K562 (cell line): Measurements from ENCODE around the gene PALLD. TPM values are rescaled to one million over a fixed set of nuclear protein-coding genes. Genes with fewer than 3 reads are reported as not detected.
A peak's percentile ranks its signal among the peaks of the same experiment; 100 is the strongest.

ENCODE experiments used
- ATAC-seq: fragments of 200-7000 bp; cut with Tn5 transposase; 3 replicates; pipeline ENCODE4 v1.9.1; 2020; ENCODE audit warnings: moderate library complexity
- BruUV-seq: library from RNA; stranded (reverse); fragments of 400-500 nt; replicated peaks from 2 replicates; lab custom pipeline; 2021; lab: Mats Ljungman, UMichigan
- CTCF ChIA-PET: fragments of 300-600 bp; formaldehyde crosslinking; extraction: SDS; loops from one replicate; lab custom pipeline; 2021; ENCODE audit warnings: low intra/inter-chr PET ratio; lab: Yijun Ruan, JAX
- POLR2A ChIA-PET: fragments of 300-600, 350-650 bp; sonication (Branson Sonifier 250); formaldehyde crosslinking; extraction: SDS; loops from one replicate; lab custom pipeline; 2021; ENCODE audit warnings: antibody characterized with exemption, inconsistent platforms; lab: Yijun Ruan, JAX
- DNase-seq, 4 experiments: peaks; one replicate each; pipeline versions ENCODE4 v3.0.0 to v3.0.0-alpha.2; 2011 to 2018; ENCODE audit warnings: low spot score in 3 of 4, mixed read lengths in 3 of 4; ENCODE audit errors: extremely low read depth in 1 of 4
- FAIRE-seq: peaks from 2 replicates; lab custom pipeline; 2011; peaks lifted over from hg19 to GRCh38; lab: Jason Lieb, UNC
- H2AFZ ChIP-seq: 2 replicates; pipeline ENCODE4 v1.6.0; 2011; ENCODE audit warnings: low read depth, low read length, control low read depth, inconsistent platforms
- H3K27ac ChIP-seq: fragments of 200-600 bp; 3 replicates; pipeline ENCODE4 v1.8.0; 2011; ENCODE audit warnings: low read depth, mild to moderate bottlenecking, control low read depth, inconsistent platforms, low read length, moderate library complexity, mixed read lengths; ENCODE audit errors: extremely low read depth
- H3K27me3 ChIP-seq, 2 experiments: fragments of 300-600 bp in 1 of 2; 2 replicates in 1 of 2; 3 replicates in 1 of 2; pipeline versions ENCODE4 v1.6.0 to v1.8.0; 2011; ENCODE audit warnings: inconsistent platforms in 2 of 2, low read length in 2 of 2, mild to moderate bottlenecking in 1 of 2, mixed read lengths in 1 of 2, moderate library complexity in 1 of 2; ENCODE audit not compliant: control insufficient read depth in 2 of 2, insufficient read depth in 2 of 2
- H3K36me3 ChIP-seq: fragments of 300-600 bp; 3 replicates; pipeline ENCODE4 v1.8.0; 2011; ENCODE audit warnings: mild to moderate bottlenecking, low read length, inconsistent platforms; ENCODE audit not compliant: control insufficient read depth, insufficient read depth
- H3K4me1 ChIP-seq, 2 experiments: fragments of 200-600 bp in 1 of 2; replicated peaks in 1 of 2; 2 replicates in 1 of 2; 3 replicates in 1 of 2; pipeline versions ENCODE4 v1.5.1 to v1.8.0; 2011; ENCODE audit warnings: inconsistent platforms in 2 of 2, low read length in 2 of 2, mild to moderate bottlenecking in 1 of 2, mixed read lengths in 1 of 2, moderate library complexity in 1 of 2; ENCODE audit not compliant: control insufficient read depth in 2 of 2, insufficient read depth in 2 of 2
- H3K4me2 ChIP-seq: 2 replicates; pipeline ENCODE4 v1.6.1; 2011; ENCODE audit warnings: low read length, control low read depth, inconsistent platforms, mixed read lengths; ENCODE audit not compliant: insufficient read depth
- H3K4me3 ChIP-seq: fragments of 200-600 bp; sonication (generic), shearing (Covaris generic); 2 replicates; pipeline ENCODE4 v1.5.1; 2016; ENCODE audit warnings: control low read depth, inconsistent platforms
- H3K79me2 ChIP-seq: fragments of 200-600 bp; 3 replicates; pipeline ENCODE4 v1.8.0; 2011; ENCODE audit warnings: low read length, inconsistent platforms; ENCODE audit not compliant: control insufficient read depth, insufficient read depth
- H3K9ac ChIP-seq, 2 experiments: 2 replicates each; pipeline versions ENCODE4 v1.6.0 to v1.6.1; 2011; ENCODE audit warnings: low read depth in 2 of 2, low read length in 2 of 2, control low read depth in 1 of 2, inconsistent platforms in 1 of 2, mild to moderate bottlenecking in 1 of 2, mixed read lengths in 1 of 2; ENCODE audit not compliant: insufficient read depth in 1 of 2
- H3K9me1 ChIP-seq: one replicate; pipeline ENCODE4 v1.6.0; 2011; ENCODE audit warnings: inconsistent platforms, mild to moderate bottlenecking, low read length, moderate library complexity; ENCODE audit not compliant: control insufficient read depth, insufficient read depth
- H3K9me3 ChIP-seq: replicated peaks from 2 replicates; pipeline ENCODE4 v1.5.1; 2011; ENCODE audit warnings: low read depth, low read length, inconsistent platforms; ENCODE audit not compliant: control insufficient read depth, insufficient read depth
- H4K20me1 ChIP-seq: replicated peaks from 2 replicates; pipeline ENCODE4 v1.6.1; 2011; ENCODE audit warnings: low read length, inconsistent platforms, mixed read lengths; ENCODE audit not compliant: control insufficient read depth, insufficient read depth
- C11orf30 ChIP-seq: fragments of 450-650 bp; IDR thresholded peaks from 2 replicates; pipeline ENCODE4 v1.6.1; 2016; ENCODE audit warnings: low read depth, mild to moderate bottlenecking
- CBFA2T3 ChIP-seq: fragments of 450-650 bp; IDR thresholded peaks from 2 replicates; pipeline ENCODE4 v1.6.1; 2017
- FOSL1 ChIP-seq: fragments of 200-800 bp; sonication (Bioruptor generic); conservative IDR thresholded peaks from 2 replicates; pipeline ENCODE4 v1.6.1; 2016; ENCODE audit warnings: missing genetic modification characterization, missing compliant biosample characterization
- JUND ChIP-seq, 2 experiments: IDR thresholded peaks; 2 replicates in 1 of 2; 3 replicates in 1 of 2; pipeline ENCODE4 v1.6.1; 2011; ENCODE audit warnings: borderline replicate concordance in 2 of 2, low read depth in 2 of 2, low read length in 2 of 2, improper control_type of control experiment in 1 of 2, missing biosample characterization in 1 of 2, missing genetic modification characterization in 1 of 2, missing genetic modification reagents in 1 of 2
- MAFG ChIP-seq: fragments of 450-650 bp; conservative IDR thresholded peaks from 2 replicates; pipeline ENCODE4 v1.6.1; 2016; ENCODE audit warnings: missing genetic modification characterization, missing compliant biosample characterization
- NCOA6 ChIP-seq: fragments of 450-650 bp; IDR thresholded peaks from 2 replicates; pipeline ENCODE4 v1.6.1; 2017; ENCODE audit warnings: mild to moderate bottlenecking
- NFE2 ChIP-seq: IDR thresholded peaks from 2 replicates; pipeline ENCODE4 v1.6.1; 2014; ENCODE audit warnings: antibody characterized with exemption, low read depth
- TEAD4 ChIP-seq, 2 experiments: sonication (generic) in 1 of 2; formaldehyde crosslinking in 1 of 2; IDR thresholded peaks; 2 replicates each; pipeline versions ENCODE4 v1.6.1 to v1.8.0; 2012 to 2022; ENCODE audit warnings: borderline replicate concordance in 1 of 2, inconsistent platforms in 1 of 2, low read length in 1 of 2, mild to moderate bottlenecking in 1 of 2, missing genetic modification reagents in 1 of 2
- TOE1 ChIP-seq, 2 experiments: fragments of 450-650 bp in 1 of 2; sonication (generic) in 1 of 2; formaldehyde crosslinking in 1 of 2; IDR thresholded peaks; 2 replicates each; pipeline versions ENCODE4 v1.7.1 to v1.8.0; 2016 to 2022; ENCODE audit warnings: borderline replicate concordance in 2 of 2, mild to moderate bottlenecking in 2 of 2, antibody characterized with exemption in 1 of 2, inconsistent platforms in 1 of 2, low read depth in 1 of 2, missing genetic modification reagents in 1 of 2, moderate library complexity in 1 of 2
- XRCC5 ChIP-seq: fragments of 200-400 bp; formaldehyde crosslinking; IDR thresholded peaks from 2 replicates; pipeline ENCODE4 v1.6.1; 2017; ENCODE audit warnings: low read depth, mild to moderate bottlenecking, low read length
- WGBS: fragments of 100-300 bp; shearing (Covaris generic); methylation state at CpG from one replicate; pipeline ENCODE4 v1.1.6; 2016; ENCODE audit warnings: low coverage, mixed read lengths; ENCODE audit not compliant: insufficient coverage; ENCODE audit errors: missing lambda C conversion rate; 5-methylcytosine and 5-hydroxymethylcytosine counted together
- in situ Hi-C: fragments of 300-500 bp; cut with MboI; formaldehyde crosslinking; loops from 4 replicates; pipeline ENCODE4 v1.15.0; 2018; ENCODE audit warnings: inconsistent platforms, mixed read lengths
- intact Hi-C: fragments of 100-400 bp; cut with micrococcal nuclease; formaldehyde crosslinking; loops from 2 replicates; pipeline ENCODE4 v1.14.2; 2022
- polyA plus RNA-seq, 8 experiments: library from polyadenylated mRNA; depleted of rRNA in 4 of 8; stranded (reverse) in 5 of 8; unstranded in 3 of 8; fragments of >200 nt; fragmentation: Nextera tagmentation in 2 of 8; fragmentation: Illumina TruSeq in 1 of 8; extraction: Ambion mirVana in 2 of 8; extraction: Trizol in 1 of 8; gene quantifications; 2 replicates each; pipeline versions ENCODE4 v1.2.1 to v1.2.3, GENCODE V29; 2011 to 2014; ENCODE audit warnings: inconsistent platforms in 1 of 8, missing spikeins in 1 of 8
- total RNA-seq, 7 experiments: library from RNA; depleted of rRNA in 6 of 7; stranded (reverse); fragments of >200 nt in 6 of 7; fragmentation: Illumina TruSeq in 2 of 7; extraction: Trizol in 2 of 7; gene quantifications; 2 replicates each; pipeline versions ENCODE4 v1.2.1 to v1.2.3, GENCODE V29; 2011 to 2021; ENCODE audit warnings: low replicate concordance in 1 of 7

The PALLD gene
- total and polyA plus RNA-seq, 9 of the 15 experiments (the other 6 are each of a cell fraction or from before 2014, with no cell fraction given), result 0.01 to 0.35 (median 0.06) TPM; not detected in 3

DNA sequence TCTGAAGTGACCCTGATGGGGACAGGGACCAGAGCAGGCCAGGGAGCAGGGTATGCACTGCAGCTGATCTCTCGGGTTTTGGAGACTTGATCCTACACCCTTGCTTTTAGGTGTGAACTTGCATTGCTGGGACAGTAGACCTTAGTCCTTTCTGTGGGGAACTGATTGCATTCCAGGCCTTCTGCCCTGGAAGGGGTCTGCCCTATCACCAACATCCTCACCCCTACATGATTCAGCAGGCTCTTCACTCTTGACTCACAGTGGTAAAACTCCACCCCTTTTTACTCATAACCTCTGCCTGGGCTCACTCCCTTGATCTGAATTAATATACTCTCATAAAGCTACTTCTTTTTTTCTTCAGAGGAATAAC, 10.0 kb upstream of the PALLD start:
- Histone ChIP-seq H3K9ac (no peak overlapping the region), H3K27me3 (no peaks in the 10 kb centered on the region), H3K79me2 (no peaks in the 10 kb centered on the region), H3K9me3 (no peaks in the 10 kb centered on the region), H4K20me1 (no peaks in the 10 kb centered on the region), H3K27ac (no peak overlapping the region), H2AFZ (no peak overlapping the region), H3K9me1 (no peaks in the 10 kb centered on the region), H3K4me3 (no peak overlapping the region), H3K36me3 (no peaks in the 10 kb centered on the region), H3K4me1 (peaks cover 0 to 3% of the 10 kb centered on the region in 2 experiments; a peak in 2 of 5 replicates), H3K4me2 (no peak overlapping the region)
- ATAC-seq (peak; percentile 42; the same call in 1 of the 3 replicates), FAIRE-seq (peak; percentile 26), DNase-seq (peak in 2 of 4 experiments; percentile 13 to 41)
- in situ Hi-C loops, result no loop called here
- CTCF ChIA-PET, result no interaction called here
- TF ChIP-seq XRCC5 (no peak), TOE1 (IDR thresholded peaks at IDR 0.05; ENCODE audit: borderline replicate concordance) (no peak), TOE1 (CRISPR knock-in tag; IDR thresholded peaks at IDR 0.05; ENCODE audit: borderline replicate concordance, low read depth) (no peak), CBFA2T3 (peak; percentile 15; the same call in 1 of the 2 replicates), TEAD4 (IDR thresholded peaks at IDR 0.05; ENCODE audit: low read length) (peak; percentile 34), TEAD4 (CRISPR knock-in tag; IDR thresholded peaks at IDR 0.05; ENCODE audit: borderline replicate concordance) (no peak), FOSL1 (tag) (peak; percentile 73), NFE2 (peak; percentile 60), NCOA6 (no peak), C11orf30 (peak; percentile 20; the same call in 1 of the 2 replicates), JUND (IDR thresholded peaks at IDR 0.05; ENCODE audit: borderline replicate concordance, low read depth, low read length) (no peak), JUND (tag; IDR thresholded peaks at IDR 0.05; ENCODE audit: borderline replicate concordance, low read depth, low read length) (no peak), MAFG (tag) (peak; percentile 40; the same call in 1 of the 2 replicates)
- POLR2A ChIA-PET, result interaction anchor here (0.9 kb wide), 1 partner anchor 10 kb away, joined by 4 read pairs; the partner anchor contains the start of gene PALLD
- WGBS, result 0% methylated on average over 1 of the region's 1 CpG
- intact Hi-C loops, result no loop called here
- BruUV-seq, result no TSS peak
